Activated naive CD8-positive, alpha-beta T cell treated with anti-CD3 and anti-CD28 coated beads for 36 hours (primary cell): Measurements from ENCODE around the gene SRMS. TPM values are rescaled to one million over a fixed set of nuclear protein-coding genes. Genes with fewer than 3 reads are reported as not detected.

Experiments
- DNase-seq: peaks from one replicate; pipeline ENCODE4 v3.0.0; 2021
- H3K27ac Mint-ChIP-seq: one replicate; pipeline ENCODE4 v1.8.0; 2022; ENCODE audit warnings: mild to moderate bottlenecking, moderate library complexity, mixed read lengths
- H3K27me3 Mint-ChIP-seq: one replicate; pipeline ENCODE4 v1.8.0; 2022; ENCODE audit warnings: mild to moderate bottlenecking, mixed read lengths
- H3K36me3 Mint-ChIP-seq: one replicate; pipeline ENCODE4 v1.8.0; 2021; ENCODE audit warnings: mild to moderate bottlenecking, mixed read lengths
- H3K4me1 Mint-ChIP-seq: one replicate; pipeline ENCODE4 v1.8.0; 2021; ENCODE audit warnings: mixed read lengths
- H3K4me3 Mint-ChIP-seq: one replicate; pipeline ENCODE4 v1.8.0; 2022; ENCODE audit warnings: mild to moderate bottlenecking, moderate library complexity, mixed read lengths
- H3K9me3 Mint-ChIP-seq: one replicate; pipeline ENCODE4 v1.8.0; 2022; ENCODE audit warnings: mixed read lengths
- total RNA-seq, 2 experiments: library from RNA; stranded (reverse); gene quantifications; one replicate each; pipeline ENCODE4 v1.2.3, GENCODE V29; 2021

Gene SRMS
- total RNA-seq, 2 experiments from 2014 or later = not detected

DNA sequence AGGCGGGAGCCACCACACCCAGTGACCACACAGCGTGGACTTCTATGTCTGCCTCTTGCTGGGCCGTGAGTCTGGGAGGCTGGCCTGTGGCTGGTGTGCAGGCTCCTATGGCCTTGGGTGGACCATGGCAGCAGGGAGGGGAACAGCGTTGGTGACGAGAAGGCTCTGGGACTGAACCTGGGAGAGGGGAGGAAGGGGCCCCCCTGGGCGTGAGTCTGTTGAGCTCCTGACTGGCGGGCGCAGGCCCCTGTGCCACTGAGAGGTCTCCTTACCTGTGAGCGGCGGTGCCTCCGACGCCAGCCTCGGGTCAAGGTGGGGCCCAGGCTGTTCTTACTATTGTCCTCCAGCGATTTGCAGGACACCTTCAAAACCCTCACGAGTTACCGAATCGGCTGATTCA, 39.2 kb upstream of the SRMS start:
- Mint-ChIP-seq H3K27ac (no peak overlapping the region), H3K4me1 (peaks cover 8% of the 10 kb centered on the region), H3K9me3 (no peaks in the 10 kb centered on the region), H3K27me3 (no peaks in the 10 kb centered on the region), H3K36me3 (peaks cover 2% of the 10 kb centered on the region), H3K4me3 (no peak overlapping the region)
- DNase-seq = no peak

DNA sequence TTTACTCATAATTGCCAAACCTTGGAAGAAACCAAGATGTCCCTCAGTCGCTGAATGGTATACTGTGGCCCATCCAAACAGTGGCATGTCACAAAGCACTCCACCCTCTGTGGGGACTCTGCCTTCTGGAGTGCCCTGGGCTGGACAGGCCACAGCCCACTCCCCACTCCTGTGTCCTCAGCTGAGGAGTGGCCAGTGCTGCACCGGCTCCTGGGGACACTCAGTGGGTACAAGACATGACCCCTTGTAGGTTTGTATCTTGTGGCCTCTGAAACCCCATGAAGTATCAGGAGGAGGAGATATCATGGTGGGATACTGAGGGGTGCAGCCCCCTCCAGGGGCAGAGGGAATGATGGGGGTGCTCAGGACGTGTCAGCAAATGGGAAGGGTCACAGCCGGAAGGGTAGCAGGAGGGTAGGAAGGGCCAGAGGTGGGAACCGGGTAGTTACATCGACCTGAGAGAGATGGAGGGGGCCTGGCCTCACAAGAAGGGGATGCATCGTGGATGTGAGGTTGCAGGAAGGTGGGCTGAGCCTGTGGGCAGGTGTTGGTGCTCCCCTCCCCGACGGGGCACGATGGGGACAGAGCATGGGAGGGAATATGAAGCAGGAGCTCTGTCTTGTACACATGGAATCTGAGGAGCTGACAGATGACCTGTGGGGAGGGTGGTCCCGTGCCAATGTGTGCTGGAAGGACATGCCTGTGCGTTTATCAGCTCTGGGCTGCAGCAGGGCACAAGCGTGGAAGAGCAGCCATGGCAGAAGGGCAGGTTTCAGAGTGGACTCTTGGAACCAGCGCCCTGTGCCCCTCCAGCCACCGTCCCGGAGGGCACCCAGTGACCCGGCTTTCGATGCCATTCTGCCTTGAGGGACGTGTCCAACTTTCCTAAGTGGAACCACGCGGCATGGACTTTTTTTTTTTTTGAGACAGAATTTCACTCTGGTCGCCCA, 38.3 kb upstream of the SRMS start:
- Mint-ChIP-seq H3K4me1 (peaks cover 9% of the 10 kb centered on the region), H3K4me3 (no peak overlapping the region), H3K27me3 (no peaks in the 10 kb centered on the region), H3K27ac (no peak overlapping the region), H3K36me3 (peaks cover 2% of the 10 kb centered on the region), H3K9me3 (no peaks in the 10 kb centered on the region)
- no peak for DNase-seq

DNA sequence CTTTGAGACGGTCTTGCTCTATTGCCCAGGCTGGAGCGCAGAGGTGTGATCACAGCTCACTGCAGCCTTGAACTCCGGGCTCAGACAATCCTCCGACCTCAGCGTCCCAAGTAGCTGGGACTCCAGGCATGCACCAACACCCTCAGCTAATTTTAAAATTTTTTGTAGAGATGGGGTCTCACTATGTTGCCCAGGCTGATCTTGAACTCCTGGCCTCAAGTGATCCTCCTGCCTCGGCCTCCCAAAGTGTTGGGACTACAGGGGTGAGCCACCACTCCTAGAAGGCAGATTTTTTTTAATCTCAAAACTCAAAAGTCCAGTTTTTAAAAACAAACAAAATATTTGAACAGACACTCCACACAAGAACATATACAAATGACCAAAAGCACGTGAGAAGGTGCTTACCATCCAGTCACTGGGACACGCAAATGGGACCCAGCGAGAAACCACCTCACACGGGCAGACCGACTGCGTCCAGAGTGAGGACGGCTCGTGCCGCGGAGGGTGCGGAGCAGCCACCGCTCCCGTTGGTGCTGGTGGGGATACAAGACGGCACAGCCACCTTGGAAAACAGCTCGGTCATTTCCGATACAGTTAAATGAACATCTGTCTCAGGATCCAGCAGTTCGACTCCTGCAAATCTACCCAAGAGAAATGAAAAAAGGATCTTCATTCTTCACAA, 35.0 kb upstream of the SRMS start:
- H3K27me3 Mint-ChIP-seq = peaks cover 4% of the 10 kb centered on the region
- no peaks in the 10 kb centered on the region for H3K9me3 Mint-ChIP-seq
- H3K27ac Mint-ChIP-seq = no peak overlapping the region
- H3K4me3 Mint-ChIP-seq = no peak overlapping the region
- no peak for DNase-seq
- peaks cover 6% of the 10 kb centered on the region for H3K4me1 Mint-ChIP-seq
- no peaks in the 10 kb centered on the region for H3K36me3 Mint-ChIP-seq

DNA sequence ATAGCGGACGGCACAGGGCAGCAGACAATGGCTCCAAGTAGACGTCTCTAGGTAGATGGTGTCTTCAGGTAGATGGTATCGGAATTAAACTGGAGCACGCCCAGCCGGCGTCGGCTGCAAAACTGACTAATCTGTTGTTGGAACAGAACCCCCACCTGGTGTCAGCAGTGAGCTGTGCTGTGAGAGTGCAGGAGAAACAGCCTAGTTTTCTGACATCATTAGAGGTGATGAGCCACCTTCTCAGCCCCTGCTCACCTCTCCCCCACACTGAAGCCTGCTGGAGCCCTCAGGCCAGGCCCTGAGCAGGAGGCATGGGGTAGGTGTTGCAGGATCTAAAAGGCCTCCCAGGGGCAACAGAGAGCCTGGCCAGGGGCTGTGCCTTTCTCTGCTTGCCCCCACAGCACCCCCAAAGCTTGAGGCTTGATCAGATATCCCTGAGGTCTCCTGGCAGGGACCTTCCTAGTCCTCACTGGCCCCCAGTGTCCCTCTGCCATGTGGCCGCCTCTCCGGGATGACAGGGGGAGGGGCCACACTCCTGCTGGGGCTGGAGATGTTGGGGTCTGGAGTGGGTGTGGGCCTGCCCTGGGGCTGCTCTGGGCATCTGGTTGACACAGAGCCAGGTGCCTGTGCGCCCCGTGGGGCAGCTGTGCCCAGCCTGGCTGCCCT, 33.4 kb upstream of the SRMS start:
- peak; percentile 69 for DNase-seq
- H3K36me3 Mint-ChIP-seq = no peaks in the 10 kb centered on the region
- no peak overlapping the region for H3K27ac Mint-ChIP-seq
- no peak overlapping the region for H3K4me3 Mint-ChIP-seq
- peaks cover 5% of the 10 kb centered on the region for H3K4me1 Mint-ChIP-seq
- peaks cover 4% of the 10 kb centered on the region for H3K27me3 Mint-ChIP-seq
- no peaks in the 10 kb centered on the region for H3K9me3 Mint-ChIP-seq

DNA sequence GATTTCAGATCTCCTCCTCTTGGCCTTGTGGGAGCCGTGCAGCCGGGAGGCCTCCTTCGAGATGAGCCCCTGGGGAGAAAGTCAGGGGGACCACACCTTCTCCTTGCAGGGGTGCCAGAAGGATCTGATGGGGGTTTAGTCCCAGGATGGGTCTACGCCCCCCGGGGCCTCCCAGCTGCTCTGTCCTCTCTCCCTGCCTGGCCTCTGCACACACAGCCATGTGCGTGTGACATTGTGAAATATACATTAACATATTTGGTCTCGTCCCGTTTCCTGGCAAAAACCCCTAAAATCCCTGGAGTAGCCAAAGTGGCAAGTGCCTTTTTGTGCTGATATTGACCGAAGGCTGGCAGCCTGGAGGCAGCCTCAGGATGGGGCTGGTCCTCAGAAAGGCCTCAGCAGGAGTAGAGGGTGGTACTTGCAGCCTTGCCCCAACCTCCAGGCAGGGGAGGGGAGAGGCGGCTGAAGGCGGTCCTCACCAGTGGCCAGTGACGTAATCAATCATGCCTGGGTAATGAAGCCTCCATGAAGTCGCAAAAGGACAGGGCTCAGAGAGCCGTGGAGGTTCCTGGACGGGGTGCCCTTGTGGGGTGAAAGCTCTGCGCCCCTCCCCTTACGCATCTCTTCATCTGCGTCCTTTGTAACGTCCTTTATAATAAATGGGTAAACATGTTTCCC, 31.6 kb upstream of the SRMS start:
- Mint-ChIP-seq H3K27ac (no peak overlapping the region), H3K4me1 (peaks cover 5% of the 10 kb centered on the region), H3K4me3 (no peak overlapping the region), H3K9me3 (no peaks in the 10 kb centered on the region), H3K36me3 (no peaks in the 10 kb centered on the region), H3K27me3 (peaks cover 4% of the 10 kb centered on the region)
- DNase-seq = no peak

DNA sequence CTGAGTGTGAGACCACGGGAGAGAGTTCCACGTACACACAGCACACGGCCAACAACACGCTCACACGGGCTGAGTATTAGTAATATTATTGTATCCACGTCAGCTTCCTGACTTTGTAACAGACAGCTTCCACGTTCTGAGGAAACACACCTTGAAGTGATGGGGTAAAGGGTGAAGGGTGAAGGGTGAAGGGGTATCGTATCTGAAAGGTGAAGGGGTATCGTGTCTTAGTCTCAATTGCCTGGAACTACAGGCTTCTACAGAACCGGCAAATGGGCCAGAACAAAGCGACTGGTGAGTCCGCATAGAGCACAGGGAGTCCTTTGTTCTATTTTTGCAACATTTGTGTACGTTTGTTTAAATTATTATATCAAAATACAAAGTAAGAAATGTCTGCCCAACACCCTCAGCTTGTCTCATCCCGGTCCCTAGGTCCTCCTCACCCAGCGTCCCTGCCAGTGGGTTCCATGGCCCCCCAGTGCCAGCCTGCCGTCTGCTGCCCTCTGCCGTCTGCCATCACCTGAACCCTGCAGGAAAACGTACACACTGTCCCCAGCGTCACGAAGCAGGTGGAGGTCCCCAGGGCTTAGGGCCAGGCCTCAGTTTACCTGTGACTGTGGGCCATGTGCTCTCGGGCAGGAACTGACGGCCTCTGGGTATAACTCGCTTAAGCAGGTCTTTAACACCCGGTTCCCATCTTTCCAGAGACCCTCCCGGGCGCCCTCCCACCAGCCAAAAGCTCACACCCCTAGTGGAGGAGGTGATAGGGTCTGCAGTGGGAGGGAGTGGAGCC, 30.9 kb upstream of the SRMS start:
- H3K9me3 Mint-ChIP-seq = no peaks in the 10 kb centered on the region
- H3K27me3 Mint-ChIP-seq = peaks cover 4% of the 10 kb centered on the region
- H3K4me3 Mint-ChIP-seq = no peak overlapping the region
- H3K36me3 Mint-ChIP-seq = no peaks in the 10 kb centered on the region
- H3K4me1 Mint-ChIP-seq = peaks cover 6% of the 10 kb centered on the region
- no peak for DNase-seq
- H3K27ac Mint-ChIP-seq = no peak overlapping the region

DNA sequence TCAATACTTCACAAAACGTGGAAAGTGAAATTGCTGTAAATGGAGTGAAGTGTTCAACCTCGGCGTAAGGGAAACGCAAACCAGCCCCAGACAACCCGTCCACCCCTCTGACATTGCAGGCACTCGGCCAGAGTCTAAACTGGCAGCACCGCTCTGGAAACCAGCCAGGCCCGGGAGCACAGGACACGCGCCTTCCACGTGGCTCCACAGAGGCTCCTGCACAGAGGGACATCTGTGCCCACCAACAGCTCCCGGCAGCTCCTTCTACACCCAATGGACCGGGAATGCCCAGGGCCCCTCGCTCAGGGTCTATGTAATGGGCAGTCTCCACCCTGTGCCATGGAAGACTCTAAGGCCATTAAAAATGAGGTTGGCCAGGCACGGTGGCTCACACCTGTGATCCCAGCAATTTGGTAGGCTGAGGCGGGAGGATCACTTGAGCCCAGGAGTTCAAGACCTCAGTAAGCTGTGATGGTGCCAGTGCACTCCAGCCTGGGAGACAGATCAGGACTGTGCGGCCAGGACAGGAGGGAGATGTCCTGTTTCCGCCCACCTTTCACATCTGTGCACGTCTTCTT, 29.9 kb upstream of the SRMS start:
- no peak overlapping the region for H3K4me3 Mint-ChIP-seq
- no peak for DNase-seq
- H3K27me3 Mint-ChIP-seq = peaks cover 4% of the 10 kb centered on the region
- no peaks in the 10 kb centered on the region for H3K36me3 Mint-ChIP-seq
- H3K4me1 Mint-ChIP-seq = peaks cover 6% of the 10 kb centered on the region
- H3K9me3 Mint-ChIP-seq = no peaks in the 10 kb centered on the region
- H3K27ac Mint-ChIP-seq = no peak overlapping the region

DNA sequence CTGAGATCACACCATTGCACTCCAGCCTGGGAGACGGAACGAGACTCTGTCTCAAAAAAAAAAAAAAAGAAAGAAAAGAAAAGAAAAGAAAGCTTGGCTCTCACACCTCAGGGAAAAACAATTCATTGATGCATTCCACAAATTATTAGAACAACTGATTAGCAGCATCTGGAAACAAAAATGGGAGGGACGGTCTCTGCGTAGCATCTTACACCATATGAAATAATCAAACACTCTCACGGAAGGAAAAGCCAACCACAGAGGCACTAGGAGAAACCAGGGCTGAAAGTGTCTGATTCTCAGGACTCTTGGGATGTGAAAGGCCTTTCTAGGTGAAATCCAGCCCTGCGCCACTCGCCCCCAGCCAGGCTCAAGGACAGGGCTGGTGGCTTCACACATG, 28.8 kb upstream of the SRMS start:
- no peaks in the 10 kb centered on the region for H3K9me3 Mint-ChIP-seq
- no peaks in the 10 kb centered on the region for H3K36me3 Mint-ChIP-seq

DNA sequence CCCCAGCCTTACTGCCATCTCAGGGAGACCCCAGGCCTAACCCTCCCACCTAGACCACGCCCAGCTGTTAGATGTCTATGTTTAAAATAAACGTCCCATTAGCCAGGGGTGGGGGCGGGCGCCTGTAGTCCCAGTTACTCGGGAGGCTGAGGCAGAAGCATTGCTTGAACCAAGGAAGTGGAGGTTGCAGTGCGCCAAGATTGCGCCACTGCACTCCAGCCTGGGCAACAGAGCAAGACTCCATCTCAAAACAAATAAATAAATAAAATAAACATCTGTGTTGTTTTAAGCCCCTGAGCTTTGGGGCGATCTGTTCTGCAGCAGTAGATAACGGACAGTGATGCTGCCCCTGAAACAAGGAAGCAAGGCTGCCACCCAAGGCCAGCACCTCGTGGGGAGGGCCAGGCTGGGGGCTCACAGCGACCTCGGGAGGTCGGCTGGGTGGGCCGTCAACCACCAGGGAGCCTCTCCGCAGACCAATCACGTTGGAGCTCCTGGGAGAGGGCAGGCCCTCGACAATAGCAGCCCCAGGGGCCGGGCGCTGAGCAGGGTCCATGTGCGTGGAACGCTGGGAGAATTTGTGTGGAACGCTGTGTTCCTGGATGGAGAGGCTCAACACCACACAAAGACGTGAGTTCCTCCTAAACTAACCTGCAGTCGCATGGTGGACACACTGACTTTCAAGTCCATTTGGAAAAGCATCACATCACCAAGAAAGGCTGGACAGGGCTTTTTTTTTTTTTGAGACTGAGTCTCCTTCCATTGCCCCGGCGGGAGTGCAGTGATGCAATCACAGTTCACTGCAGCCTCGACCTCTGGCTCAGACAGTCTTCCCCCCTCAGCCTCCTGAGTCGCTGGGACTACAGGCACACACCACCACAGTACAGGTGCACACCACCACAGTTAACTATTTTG, 27.5 kb upstream of the SRMS start:
- Mint-ChIP-seq H3K9me3 (no peaks in the 10 kb centered on the region), H3K4me1 (peaks cover 2% of the 10 kb centered on the region), H3K36me3 (no peaks in the 10 kb centered on the region), H3K4me3 (no peak overlapping the region), H3K27ac (no peak overlapping the region), H3K27me3 (peaks cover 4% of the 10 kb centered on the region)
- DNase-seq = no peak

More for the DNA sequence above, 28.8 kb upstream of the SRMS start:
- Mint-ChIP-seq H3K4me3 (no peak overlapping the region), H3K4me1 (peaks cover 6% of the 10 kb centered on the region), H3K27me3 (peaks cover 4% of the 10 kb centered on the region), H3K27ac (no peak overlapping the region)
- DNase-seq = no peak

DNA sequence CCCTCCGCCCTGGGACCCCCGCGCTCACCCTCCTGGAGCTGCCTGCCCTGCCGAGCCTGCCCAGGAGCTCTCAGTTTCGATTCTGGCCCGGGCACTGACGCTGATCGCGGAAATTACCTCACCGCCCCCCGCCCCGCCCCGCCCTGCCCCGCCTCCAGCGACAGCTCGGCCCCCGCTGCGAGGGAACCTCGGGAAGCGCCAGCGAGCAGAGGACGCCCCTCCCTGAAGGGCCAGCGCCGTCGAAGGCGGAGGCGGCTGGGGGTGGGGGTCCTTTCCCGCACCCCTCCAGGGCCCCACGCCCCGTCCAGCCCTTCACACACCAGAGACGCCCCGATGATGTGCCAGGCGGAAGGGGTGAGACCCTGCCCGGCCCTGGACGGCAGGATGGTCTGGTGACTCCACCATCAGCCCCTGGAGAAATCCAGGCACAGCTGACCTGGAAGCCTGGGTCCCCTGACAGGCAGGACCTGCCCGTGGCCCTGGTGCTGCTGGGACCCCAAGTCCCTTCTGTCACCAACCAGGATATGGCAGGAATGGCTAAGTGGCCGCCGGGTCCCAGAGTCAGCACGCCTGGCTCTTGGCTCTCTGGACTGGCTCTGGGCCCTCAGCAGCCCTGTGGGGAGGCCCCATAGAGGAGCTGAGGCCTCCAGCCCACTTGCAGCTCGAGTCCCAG, 26.7 kb upstream of the SRMS start, which contains the start of gene HELZ2:
Gene HELZ2 (minus strand): TSS at position 84 of the 673 bp plus-strand sequence. CDS start 1,854 bp downstream, outside the sequence.
- H3K27ac Mint-ChIP-seq = peak within 1 kb of the TSS; percentile 68
- DNase-seq = peak; percentile 73
- H3K9me3 Mint-ChIP-seq = no peaks in the 10 kb centered on the region
- H3K27me3 Mint-ChIP-seq = peaks cover 4% of the 10 kb centered on the region
- peak within 1 kb of the TSS; percentile 85 for H3K4me3 Mint-ChIP-seq
- no peaks in the 10 kb centered on the region for H3K36me3 Mint-ChIP-seq
- H3K4me1 Mint-ChIP-seq = peaks cover 2% of the 10 kb centered on the region

DNA sequence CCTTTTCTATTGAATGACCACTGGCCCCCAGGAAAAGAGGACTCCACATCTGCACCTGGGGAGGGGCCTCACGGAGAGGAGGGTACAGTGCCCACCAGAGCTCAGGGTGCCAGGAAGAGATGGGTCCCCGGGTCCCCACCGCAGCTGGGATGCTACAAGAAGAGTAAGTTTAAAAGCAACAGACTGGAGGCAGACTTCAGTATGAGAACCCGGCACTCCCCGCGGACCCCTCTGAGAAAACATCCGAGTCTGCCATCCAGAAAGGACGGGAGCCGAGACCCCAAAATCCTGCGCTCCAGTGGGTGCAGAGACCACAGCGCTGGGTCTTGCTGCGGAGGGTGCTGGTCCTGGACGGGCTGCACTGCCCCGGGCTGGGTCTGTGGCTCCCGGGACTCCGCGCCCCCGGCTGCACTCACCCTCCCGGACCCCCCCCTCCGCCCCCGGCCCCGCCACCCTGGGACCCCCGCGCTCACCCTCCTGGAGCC, 26.1 kb upstream of the SRMS start:
- no peaks in the 10 kb centered on the region for H3K36me3 Mint-ChIP-seq
- no peaks in the 10 kb centered on the region for H3K27me3 Mint-ChIP-seq
- H3K9me3 Mint-ChIP-seq = no peaks in the 10 kb centered on the region
- DNase-seq = no peak
- H3K4me1 Mint-ChIP-seq = peaks cover 6% of the 10 kb centered on the region
- peak overlapping the region; percentile 68 for H3K27ac Mint-ChIP-seq
- H3K4me3 Mint-ChIP-seq = peak overlapping the region; percentile 85

DNA sequence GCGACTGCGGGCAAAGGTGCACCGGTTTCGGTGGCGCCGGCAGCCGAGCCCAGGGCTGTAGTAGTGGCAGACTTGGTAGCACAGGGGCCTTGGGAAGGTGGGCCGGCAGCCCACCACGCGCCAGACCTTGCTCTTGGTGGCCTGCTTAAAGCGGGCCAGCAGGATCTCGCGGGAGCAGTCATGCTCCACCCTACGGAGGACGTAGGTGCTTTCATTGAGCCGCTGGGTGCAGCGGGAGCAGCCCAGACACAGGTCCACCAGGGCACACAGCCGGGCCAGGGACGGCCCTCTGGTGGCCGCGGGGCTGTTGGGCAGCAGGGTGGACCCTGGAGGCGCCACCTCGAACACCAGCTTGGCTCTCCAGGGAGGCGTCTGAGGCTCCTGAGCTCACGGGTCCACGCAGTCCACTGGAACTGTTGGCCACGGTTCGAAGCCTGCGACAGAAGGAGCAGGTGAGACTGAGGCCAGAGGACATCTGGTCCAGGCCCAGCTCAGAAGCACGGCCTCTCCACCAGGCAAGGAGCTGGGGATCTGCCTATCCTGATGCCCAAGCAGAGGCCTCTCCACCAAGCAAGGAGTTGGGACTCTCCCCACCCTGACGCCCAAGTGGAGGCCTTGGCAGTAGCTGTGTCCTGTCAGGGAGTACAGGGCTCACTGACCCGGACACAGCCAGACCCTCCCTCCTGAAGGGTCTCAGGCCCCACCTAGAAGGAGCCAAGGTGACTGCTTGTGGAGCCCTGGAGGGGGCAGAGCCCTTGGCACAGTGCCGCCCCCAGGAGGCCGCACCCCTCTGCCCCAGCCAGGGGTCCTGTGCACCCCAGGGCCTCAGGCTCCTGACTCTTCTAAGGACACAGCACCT, 25.5 kb upstream of the SRMS start:
- H3K27me3 Mint-ChIP-seq = no peaks in the 10 kb centered on the region
- no peak for DNase-seq
- H3K36me3 Mint-ChIP-seq = no peaks in the 10 kb centered on the region
- H3K9me3 Mint-ChIP-seq = no peaks in the 10 kb centered on the region
- peak overlapping the region; percentile 85 for H3K4me3 Mint-ChIP-seq
- peaks cover 8% of the 10 kb centered on the region for H3K4me1 Mint-ChIP-seq
- H3K27ac Mint-ChIP-seq = peak overlapping the region; percentile 68
